GM12878 (cell line): Measurements from ENCODE around the gene MNAT1. TPM values are rescaled to one million over a fixed set of nuclear protein-coding genes. Genes with fewer than 3 reads are reported as not detected.

Experiments
- ATAC-seq: fragments of 200-7000 bp; cut with Tn5 transposase; 3 replicates; pipeline ENCODE4 v1.9.1; 2020; ENCODE audit warnings: mild to moderate bottlenecking, moderate library complexity
- BruUV-seq: library from RNA; stranded (reverse); fragments of 400-500 nt; replicated peaks from 2 replicates; lab custom pipeline; 2021; lab: Mats Ljungman, UMichigan
- CTCF ChIA-PET: fragments of 300-600 bp; sonication (Branson Sonifier 250); formaldehyde crosslinking; extraction: SDS; loops from one replicate; lab custom pipeline; 2021; ENCODE audit warnings: inconsistent platforms; lab: Yijun Ruan, JAX
- POLR2A ChIA-PET: fragments of 350-600 bp; formaldehyde crosslinking; extraction: SDS; loops from one replicate; lab custom pipeline; 2021; ENCODE audit warnings: inconsistent platforms; lab: Charles Lee
- RAD21 ChIA-PET: fragments of 300-600 bp; sonication (Branson Sonifier 250); formaldehyde crosslinking; loops from one replicate; lab custom pipeline; 2023; ENCODE audit warnings: antibody characterized with exemption; ENCODE audit not compliant: unreplicated experiment; lab: Charles Lee
- SMC1A ChIA-PET: fragments of 300-600 bp; sonication (Branson Sonifier 250); formaldehyde crosslinking; loops from one replicate; lab custom pipeline; 2023; ENCODE audit not compliant: unreplicated experiment, uncharacterized antibody; lab: Charles Lee
- DNase-seq: peaks from one replicate; pipeline ENCODE4 v3.0.0-alpha.2; 2011; ENCODE audit warnings: low read depth, low spot score
- FAIRE-seq: peaks from 3 replicates; lab custom pipeline; 2011; peaks lifted over from hg19 to GRCh38; lab: Jason Lieb, UNC
- H2AFZ ChIP-seq: 2 replicates; pipeline ENCODE4 v1.6.0; 2011; ENCODE audit warnings: low read depth, low read length, control low read depth; ENCODE audit not compliant: control insufficient read depth
- H3K27ac ChIP-seq: 2 replicates; pipeline ENCODE4 v1.5.1; 2011; ENCODE audit warnings: control low read depth; ENCODE audit not compliant: control insufficient read depth, insufficient read depth
- H3K27me3 ChIP-seq, 2 experiments: replicated peaks in 1 of 2; 2 replicates each; pipeline versions ENCODE4 v1.6.0 to v1.6.1; 2011; ENCODE audit warnings: low read length in 1 of 2; ENCODE audit not compliant: control insufficient read depth in 2 of 2, insufficient read depth in 2 of 2
- H3K36me3 ChIP-seq, 2 experiments: 2 replicates each; pipeline ENCODE4 v1.5.1; 2011; ENCODE audit warnings: low read length in 1 of 2; ENCODE audit not compliant: control insufficient read depth in 2 of 2, insufficient read depth in 2 of 2
- H3K4me1 ChIP-seq: 2 replicates; pipeline ENCODE4 v1.6.1; 2011; ENCODE audit warnings: mild to moderate bottlenecking, low read length, moderate library complexity, mixed read lengths; ENCODE audit not compliant: control insufficient read depth, insufficient read depth
- H3K4me2 ChIP-seq: 2 replicates; pipeline ENCODE4 v1.6.0; 2011; ENCODE audit warnings: control low read depth; ENCODE audit not compliant: control insufficient read depth, insufficient read depth
- H3K4me3 ChIP-seq: fragments of 200-600 bp; sonication (generic); 2 replicates; pipeline ENCODE4 v1.5.1; 2016
- H3K79me2 ChIP-seq: 2 replicates; pipeline ENCODE4 v1.6.0; 2011; ENCODE audit warnings: low read length; ENCODE audit not compliant: control insufficient read depth, insufficient read depth
- H3K9ac ChIP-seq: 2 replicates; pipeline ENCODE4 v1.8.0; 2011; ENCODE audit warnings: low read length, control low read depth, mixed read lengths; ENCODE audit not compliant: control insufficient read depth, insufficient read depth
- H3K9me3 ChIP-seq: replicated peaks from 3 replicates; pipeline ENCODE4 v1.5.1; 2011; ENCODE audit warnings: mild to moderate bottlenecking, low read length; ENCODE audit not compliant: control insufficient read depth, insufficient read depth
- H4K20me1 ChIP-seq: 2 replicates; pipeline ENCODE4 v1.6.0; 2011; ENCODE audit not compliant: control insufficient read depth, insufficient read depth
- BRCA1 ChIP-seq: IDR thresholded peaks from 2 replicates; pipeline ENCODE4 v1.6.1; 2011; ENCODE audit warnings: low read depth, low read length, improper control_type of control experiment
- CREM ChIP-seq: IDR thresholded peaks from 2 replicates; pipeline ENCODE4 v1.6.1; 2014; ENCODE audit warnings: antibody characterized with exemption, low read depth
- EED ChIP-seq: sonication (generic); IDR thresholded peaks from 2 replicates; pipeline ENCODE4 v1.6.1; 2016; ENCODE audit warnings: antibody characterized with exemption, low read depth
- EGR1 ChIP-seq, 2 experiments: IDR thresholded peaks; 1 replicate in 1 of 2; 2 replicates in 1 of 2; pipeline ENCODE4 v1.6.1; 2011 to 2012; ENCODE audit warnings: low read depth in 2 of 2, low read length in 2 of 2, borderline replicate concordance in 1 of 2, mild to moderate bottlenecking in 1 of 2, moderate library complexity in 1 of 2
- IKZF1 ChIP-seq: fragments of 450-650 bp; conservative IDR thresholded peaks from 2 replicates; pipeline ENCODE4 v1.6.1; 2017; ENCODE audit warnings: antibody characterized with exemption, mild to moderate bottlenecking
- MAX ChIP-seq: IDR thresholded peaks from 2 replicates; pipeline ENCODE4 v1.6.1; 2012; ENCODE audit warnings: low read depth, low read length, improper control_type of control experiment
- NFXL1 ChIP-seq: fragments of 450-650 bp; IDR thresholded peaks from 2 replicates; pipeline ENCODE4 v1.6.1; 2017; ENCODE audit warnings: antibody characterized with exemption, mild to moderate bottlenecking, borderline replicate concordance
- POLR2A ChIP-seq: IDR thresholded peaks from 2 replicates; pipeline ENCODE4 v1.6.1; 2011; ENCODE audit warnings: low read depth, mild to moderate bottlenecking, low read length
- RAD51 ChIP-seq: fragments of 450-650 bp; IDR thresholded peaks from 2 replicates; pipeline ENCODE4 v1.6.1; 2016; ENCODE audit warnings: moderate library complexity, mild to moderate bottlenecking, inconsistent platforms
- SKIL ChIP-seq: fragments of 450-650 bp; IDR thresholded peaks from 2 replicates; pipeline ENCODE4 v1.6.1; 2017; ENCODE audit warnings: mild to moderate bottlenecking, low read depth, inconsistent platforms; ENCODE audit not compliant: poor library complexity, severe bottlenecking
- SPI1 ChIP-seq: IDR thresholded peaks from 2 replicates; pipeline ENCODE4 v1.6.1; 2011; ENCODE audit warnings: low read depth, mild to moderate bottlenecking, low read length, moderate library complexity, borderline replicate concordance; ENCODE audit not compliant: insufficient read depth
- ZNF274 ChIP-seq: IDR thresholded peaks from one replicate; pipeline ENCODE4 v1.8.0; 2011; ENCODE audit not compliant: insufficient read length, insufficient read depth
- ZNF384 ChIP-seq: IDR thresholded peaks from 2 replicates; pipeline ENCODE4 v1.6.1; 2012; ENCODE audit warnings: low read depth, mild to moderate bottlenecking, low read length, improper control_type of control experiment, borderline replicate concordance
- in situ Hi-C: fragments of 300-500 bp; cut with MboI; formaldehyde crosslinking; loops from 9 replicates; pipeline ENCODE4 v1.14.3; 2018; ENCODE audit warnings: mixed read lengths
- intact Hi-C: fragments of 100-400 bp; cut with micrococcal nuclease; formaldehyde crosslinking; loops from one replicate; pipeline ENCODE4 v1.14.2; 2022; ENCODE audit not compliant: unreplicated experiment
- polyA plus RNA-seq, 11 experiments: library from polyadenylated mRNA; depleted of rRNA in 4 of 11; unstranded in 6 of 11; stranded (reverse) in 5 of 11; fragments of >200 nt; fragmentation: Nextera tagmentation in 4 of 11; fragmentation: Illumina TruSeq in 1 of 11; extraction: Ambion mirVana in 4 of 11; extraction: Trizol in 1 of 11; gene quantifications; 1 replicate in 1 of 11; 2 replicates in 10 of 11; pipeline versions ENCODE4 v1.2.1 to v1.2.3, GENCODE V29; 2011 to 2016; ENCODE audit warnings: inconsistent platforms in 2 of 11, missing spikeins in 2 of 11, low read depth in 1 of 11
- total RNA-seq, 4 experiments: library from RNA; depleted of rRNA in 3 of 4; stranded (reverse); fragments of >200 nt in 3 of 4; fragmentation: Illumina TruSeq in 1 of 4; extraction: Trizol in 1 of 4; gene quantifications; 2 replicates each; pipeline versions ENCODE4 v1.2.1 to v1.2.3, GENCODE V29; 2013 to 2021
- TF ChIP-seq, protein P1 (sequence below): IDR thresholded peaks from 2 replicates; pipeline ENCODE4 v1.6.1; 2012; ENCODE audit warnings: low read depth, low read length, improper control_type of control experiment
- TF ChIP-seq, protein P2 (sequence below): fragments of 150-350 bp; IDR thresholded peaks from 2 replicates; pipeline ENCODE4 v1.6.1; 2014; ENCODE audit warnings: mild to moderate bottlenecking, low read depth, low read length

Gene MNAT1
- total and polyA plus RNA-seq, 10 of the 15 experiments (the other 5 are each of a cell fraction or from before 2014, with no cell fraction given), result 26.5 to 67.4 (median 40.8) TPM

DNA sequence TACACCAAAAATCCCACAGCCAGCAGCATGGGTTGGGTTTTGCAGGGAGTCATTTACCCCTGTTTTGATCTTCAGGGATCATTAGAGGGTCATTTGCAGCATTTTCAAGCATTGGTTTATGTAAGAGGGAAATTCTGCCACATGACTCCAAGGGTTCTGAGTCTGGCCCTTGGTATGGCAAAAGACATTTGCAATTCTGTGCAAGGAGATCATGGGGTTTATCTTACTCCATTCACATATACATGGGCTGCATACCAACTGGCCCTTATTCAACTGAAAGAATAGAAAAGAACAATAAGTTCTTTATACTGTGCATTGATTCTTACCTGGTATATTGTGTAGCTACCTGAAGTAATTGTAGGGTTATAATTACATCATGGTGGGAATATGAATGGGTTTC is 24.1 kb upstream of the MNAT1 start:
- no peak for TF ChIP-seq MAX
- no peak for TF ChIP-seq NFXL1
- no peak for TF ChIP-seq EED
- TF ChIP-seq, protein P1, sequence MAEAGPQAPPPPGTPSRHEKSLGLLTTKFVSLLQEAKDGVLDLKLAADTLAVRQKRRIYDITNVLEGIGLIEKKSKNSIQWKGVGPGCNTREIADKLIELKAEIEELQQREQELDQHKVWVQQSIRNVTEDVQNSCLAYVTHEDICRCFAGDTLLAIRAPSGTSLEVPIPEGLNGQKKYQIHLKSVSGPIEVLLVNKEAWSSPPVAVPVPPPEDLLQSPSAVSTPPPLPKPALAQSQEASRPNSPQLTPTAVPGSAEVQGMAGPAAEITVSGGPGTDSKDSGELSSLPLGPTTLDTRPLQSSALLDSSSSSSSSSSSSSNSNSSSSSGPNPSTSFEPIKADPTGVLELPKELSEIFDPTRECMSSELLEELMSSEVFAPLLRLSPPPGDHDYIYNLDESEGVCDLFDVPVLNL, result no peak
- no peak for TF ChIP-seq BRCA1
- TF ChIP-seq EGR1 (IDR thresholded peaks at IDR 0.05; ENCODE audit: borderline replicate concordance in 1 of 2, low read depth in 2 of 2, low read length in 2 of 2), result no peak
- TF ChIP-seq RAD51, result no peak
- no peak for TF ChIP-seq ZNF384
- TF ChIP-seq IKZF1, result no peak
- TF ChIP-seq CREM, result no peak
- TF ChIP-seq POLR2A, result no peak
- TF ChIP-seq SKIL, result no peak
- no peak for TF ChIP-seq ZNF274
- TF ChIP-seq SPI1, result no peak
- TF ChIP-seq, protein P2, sequence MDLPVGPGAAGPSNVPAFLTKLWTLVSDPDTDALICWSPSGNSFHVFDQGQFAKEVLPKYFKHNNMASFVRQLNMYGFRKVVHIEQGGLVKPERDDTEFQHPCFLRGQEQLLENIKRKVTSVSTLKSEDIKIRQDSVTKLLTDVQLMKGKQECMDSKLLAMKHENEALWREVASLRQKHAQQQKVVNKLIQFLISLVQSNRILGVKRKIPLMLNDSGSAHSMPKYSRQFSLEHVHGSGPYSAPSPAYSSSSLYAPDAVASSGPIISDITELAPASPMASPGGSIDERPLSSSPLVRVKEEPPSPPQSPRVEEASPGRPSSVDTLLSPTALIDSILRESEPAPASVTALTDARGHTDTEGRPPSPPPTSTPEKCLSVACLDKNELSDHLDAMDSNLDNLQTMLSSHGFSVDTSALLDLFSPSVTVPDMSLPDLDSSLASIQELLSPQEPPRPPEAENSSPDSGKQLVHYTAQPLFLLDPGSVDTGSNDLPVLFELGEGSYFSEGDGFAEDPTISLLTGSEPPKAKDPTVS, result no peak
- no TSS peak for BruUV-seq
- no peaks in the 10 kb centered on the region for H4K20me1 ChIP-seq
- no peak overlapping the region for H3K27ac ChIP-seq
- FAIRE-seq (no peak), DNase-seq (no peak), ATAC-seq (no peak)
- H3K9ac ChIP-seq, result no peak overlapping the region
- RAD21 ChIA-PET, result no interaction called here
- in situ Hi-C loops (no loop called here), intact Hi-C loops (no loop called here)
- no peaks in the 10 kb centered on the region for H3K9me3 ChIP-seq
- no peaks in the 10 kb centered on the region for H3K36me3 ChIP-seq
- H3K4me1 ChIP-seq, result no peaks in the 10 kb centered on the region
- no peaks in the 10 kb centered on the region for H3K79me2 ChIP-seq
- no peak overlapping the region for H3K4me2 ChIP-seq
- H2AFZ ChIP-seq, result no peak overlapping the region
- CTCF ChIA-PET, result no interaction called here
- POLR2A ChIA-PET, result no interaction called here
- H3K27me3 ChIP-seq, result no peaks in the 10 kb centered on the region; a peak in 1 of 4 replicates
- SMC1A ChIA-PET, result interaction anchor here (1.3 kb wide), 1 partner anchor 17 kb away, joined by 4 read pairs; no protein-coding TSS in a partner anchor
- no peak overlapping the region for H3K4me3 ChIP-seq
